GM21529 (cell line): ENCODE measurements around the gene DOCK10.

Experiments used
- ATAC-seq: cut with Tn5 transposase; IDR thresholded peaks from one replicate; pipeline ENCODE4 v1.9.1; 2021; ENCODE audit not compliant: unreplicated experiment

DOCK10 gene

GRCh38 chr2:225042800-225043167 is 516 bp upstream of the DOCK10 start:
- ATAC-seq, result no peak

DNA sequence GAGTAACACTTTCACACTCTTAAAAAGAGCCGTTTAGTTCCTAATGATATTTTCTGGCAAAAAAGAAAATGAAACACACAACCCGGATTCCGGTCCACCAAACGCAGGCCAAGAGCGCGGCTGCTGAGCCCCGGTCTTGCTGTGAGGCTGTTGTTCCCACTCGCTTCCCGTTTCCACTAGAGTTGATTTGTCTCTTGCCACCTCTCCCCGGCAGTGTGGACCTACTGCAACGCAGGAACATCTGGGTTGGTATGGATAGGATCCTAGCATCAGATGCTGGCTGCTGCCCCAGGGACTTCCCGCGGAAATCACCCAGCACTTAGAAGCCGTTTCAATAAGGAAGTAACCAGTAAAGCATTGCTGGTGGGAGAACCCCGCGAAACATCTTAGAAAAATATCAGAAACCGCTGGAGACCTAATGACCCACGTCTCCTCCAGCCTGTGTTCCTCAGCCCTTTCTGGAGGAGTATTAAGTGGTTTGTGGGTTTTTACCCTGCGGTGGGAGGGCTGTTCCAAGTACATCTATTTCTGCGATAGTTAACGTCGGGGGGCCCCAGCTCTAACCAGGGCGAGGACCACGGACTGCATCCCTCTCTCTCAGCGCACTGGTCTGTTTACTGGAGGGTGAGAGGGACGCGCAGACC is 939 bp downstream of the DOCK10 start:
- peak; percentile 63 for ATAC-seq

- peak; percentile 25 for ATAC-seq
Measured at GRCh38 chr2:225040856-225041206, 1.4 kb downstream of the DOCK10 start.

GRCh38 chr2:225040142-225040541 is 2.1 kb downstream of the DOCK10 start:
- no peak for ATAC-seq

GRCh38 chr2:225038231-225038523 is 4.1 kb downstream of the DOCK10 start:
- ATAC-seq, result no peak

DNA sequence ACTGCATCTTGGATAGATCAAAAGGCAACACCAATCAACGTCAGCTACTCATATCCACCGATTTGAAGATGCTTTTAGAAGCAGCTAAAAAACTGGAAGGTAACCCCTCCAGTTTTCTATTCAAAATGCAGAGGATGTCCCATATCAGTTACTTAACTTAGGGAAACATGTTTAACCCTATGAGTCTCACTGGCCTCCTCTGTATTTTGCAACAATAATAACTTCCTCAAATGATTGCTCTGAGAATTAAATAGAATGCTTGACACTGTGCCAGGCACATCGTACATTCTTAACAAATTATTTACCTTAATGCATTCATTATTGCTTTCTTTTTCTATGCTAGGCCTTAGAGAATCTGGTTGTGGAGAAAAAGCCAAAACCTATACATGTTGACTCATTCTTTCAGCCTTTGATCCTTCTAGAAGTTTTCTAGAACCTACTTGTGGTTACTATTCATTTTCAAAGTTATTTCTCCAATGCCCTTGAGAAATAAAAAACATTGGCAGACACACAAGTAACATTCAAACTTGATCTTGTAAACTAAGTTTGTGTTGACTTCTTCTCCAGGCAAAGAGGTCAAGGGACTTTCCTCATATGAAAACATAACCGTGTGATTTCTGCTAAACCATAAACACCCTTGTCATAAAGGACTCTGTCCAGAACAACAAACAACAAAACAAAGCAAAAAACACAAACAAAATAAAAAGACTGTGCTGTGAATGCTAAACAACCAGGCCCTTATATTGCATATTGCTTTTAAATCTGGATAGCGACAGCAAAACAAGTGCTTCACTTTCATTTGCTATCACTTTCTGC is 4.6 kb downstream of the DOCK10 start:
- ATAC-seq, result no peak

DNA sequence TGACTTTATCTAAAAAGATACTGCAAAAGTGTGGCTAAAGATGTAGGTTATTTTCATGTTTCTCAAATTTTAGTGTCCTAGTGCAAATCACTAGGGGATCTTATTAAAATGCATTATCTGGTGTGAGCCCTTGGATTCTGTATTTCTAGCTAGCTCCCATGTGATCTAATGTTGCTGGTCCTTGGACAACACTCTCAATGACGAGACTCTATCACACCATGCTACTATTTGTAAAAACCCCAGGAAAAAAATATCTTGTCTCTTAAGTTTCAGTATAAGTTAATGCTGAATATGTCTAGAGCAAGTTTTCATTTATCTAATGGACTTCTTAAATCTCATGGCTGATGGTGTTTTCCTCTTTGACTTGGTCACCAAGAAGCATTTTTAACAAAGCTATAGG is 5.8 kb downstream of the DOCK10 start:
- ATAC-seq, result no peak

GRCh38 chr2:225033440-225034318 is 8.6 kb downstream of the DOCK10 start:
- no peak for ATAC-seq

DNA sequence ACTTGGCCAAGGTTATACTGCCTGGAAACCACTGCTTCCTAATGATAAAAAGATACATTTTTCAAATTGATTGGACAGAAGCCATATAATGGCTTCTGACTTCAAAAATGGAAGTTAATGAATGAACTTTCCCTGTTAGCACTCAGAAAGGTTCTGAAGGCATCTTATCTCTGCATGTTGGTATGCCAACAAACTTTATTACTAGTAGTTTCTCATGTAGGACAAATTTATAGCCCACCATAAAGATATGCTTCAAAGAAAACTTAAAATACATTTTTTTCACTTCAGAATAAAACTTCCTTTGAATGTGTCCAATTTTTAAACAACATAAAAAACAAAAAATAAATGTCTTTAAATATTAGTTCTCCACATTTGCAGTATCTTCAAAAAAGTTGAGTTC is 10.0 kb downstream of the DOCK10 start:
- no peak for ATAC-seq

- ATAC-seq, result no peak
Measured at GRCh38 chr2:225031599-225031998, 10.7 kb downstream of the DOCK10 start.

DNA sequence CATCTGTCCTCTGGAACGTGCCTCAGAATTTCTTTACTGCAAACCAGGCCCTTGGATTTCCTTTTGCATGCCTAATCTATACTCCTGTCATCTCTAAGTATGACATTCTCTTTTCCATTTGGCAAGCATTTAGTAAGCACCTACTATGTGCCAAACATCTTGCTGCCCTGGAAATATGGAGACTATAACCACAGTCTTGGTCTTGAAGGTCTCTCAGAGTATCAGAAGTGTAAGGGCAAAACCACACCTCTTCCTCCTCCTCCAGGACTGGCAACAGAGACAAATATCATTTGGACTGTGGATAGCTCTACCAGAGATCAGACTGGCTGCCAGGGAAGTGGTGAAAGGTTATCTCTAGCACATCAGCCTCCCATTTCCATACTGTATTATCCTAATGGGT is 11.4 kb downstream of the DOCK10 start:
- no peak for ATAC-seq

- ATAC-seq, result no peak
Measured at GRCh38 chr2:225030203-225030602, 12.1 kb downstream of the DOCK10 start.

DNA sequence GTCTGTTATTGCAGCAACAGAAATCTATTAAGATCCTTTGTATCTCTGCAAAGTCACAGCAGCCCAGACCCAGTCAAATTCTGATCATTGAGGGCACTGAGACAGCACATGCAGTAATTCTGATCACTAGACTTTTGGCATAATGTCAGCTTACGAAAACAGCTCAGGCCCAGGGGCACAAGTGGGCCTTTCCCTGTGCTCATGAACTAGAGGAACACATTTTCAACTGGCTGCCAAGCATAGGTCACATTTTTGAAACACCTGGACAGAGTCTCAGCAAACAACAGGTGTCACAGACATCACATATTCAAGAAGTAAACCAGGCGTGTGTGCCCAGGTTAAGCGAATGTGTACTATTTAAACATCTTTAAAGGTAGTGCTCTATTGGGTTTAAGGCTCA is 13.7 kb downstream of the DOCK10 start:
- ATAC-seq, result no peak

DNA sequence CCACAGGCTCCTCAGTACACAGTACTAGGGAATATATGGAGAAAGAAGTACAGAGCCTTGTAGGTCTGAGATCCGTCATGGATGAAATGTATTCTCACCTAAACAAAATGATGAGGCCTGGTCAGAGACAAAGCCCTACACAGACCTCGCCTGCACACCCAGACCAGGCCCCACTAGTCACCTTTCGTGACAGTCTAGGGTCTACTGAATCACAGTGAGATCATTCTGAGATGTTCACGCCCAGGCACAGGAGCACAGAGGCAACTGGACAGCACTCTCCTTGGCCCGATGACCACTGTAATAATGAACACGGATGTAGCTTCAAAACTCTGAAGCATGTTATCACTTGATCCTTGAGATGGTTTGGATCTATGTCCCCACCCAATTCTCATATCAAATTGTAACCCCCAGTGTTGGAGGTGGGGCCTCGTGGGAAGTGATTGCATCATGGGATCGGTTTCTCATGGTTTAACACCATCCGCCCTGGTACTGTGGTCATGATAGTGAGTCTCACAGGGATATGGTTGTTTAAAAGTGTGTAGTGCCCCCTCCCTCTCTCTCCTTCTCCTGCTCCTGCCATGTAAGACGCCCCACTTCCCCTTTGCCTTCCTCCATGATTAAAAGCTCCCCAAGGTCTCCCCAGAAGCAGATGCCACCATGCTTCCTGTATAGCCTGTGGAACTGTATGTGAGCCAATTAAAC is 15.1 kb downstream of the DOCK10 start:
- no peak for ATAC-seq

GRCh38 chr2:225025917-225026571 is 16.2 kb downstream of the DOCK10 start:
- no peak for ATAC-seq

GRCh38 chr2:225022188-225022587 is 20.1 kb downstream of the DOCK10 start:
- no peak for ATAC-seq

DNA sequence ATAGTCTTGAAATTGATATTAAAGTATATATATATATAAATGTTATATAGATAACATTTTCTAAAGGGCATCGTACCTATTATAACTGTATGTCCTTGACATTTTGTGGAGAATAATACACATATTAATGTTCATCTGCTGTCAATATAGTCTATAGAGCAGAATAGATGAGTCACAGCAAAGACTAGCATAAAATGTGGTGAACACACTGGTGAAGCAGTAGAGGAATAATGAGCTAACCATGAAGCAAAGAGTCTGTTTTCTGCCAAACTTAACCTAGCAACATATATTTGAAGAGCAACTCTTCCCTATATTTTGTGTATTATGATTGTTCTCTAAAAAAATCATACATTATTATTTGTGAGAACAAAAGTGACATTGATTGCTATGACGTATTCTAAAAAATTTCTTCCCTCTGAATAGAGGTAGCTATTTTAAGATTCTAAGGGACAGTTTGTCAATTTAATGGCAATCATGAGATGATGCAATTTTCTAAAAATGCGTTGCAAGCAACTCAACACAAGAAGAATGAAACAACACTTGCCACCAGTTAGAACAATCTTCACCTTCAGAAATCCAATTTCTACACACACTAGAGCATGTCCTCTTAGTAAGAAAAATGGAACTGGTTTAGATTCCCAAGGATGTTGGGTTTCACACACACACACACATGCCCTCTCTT is 22.0 kb downstream of the DOCK10 start:
- no peak for ATAC-seq

DNA sequence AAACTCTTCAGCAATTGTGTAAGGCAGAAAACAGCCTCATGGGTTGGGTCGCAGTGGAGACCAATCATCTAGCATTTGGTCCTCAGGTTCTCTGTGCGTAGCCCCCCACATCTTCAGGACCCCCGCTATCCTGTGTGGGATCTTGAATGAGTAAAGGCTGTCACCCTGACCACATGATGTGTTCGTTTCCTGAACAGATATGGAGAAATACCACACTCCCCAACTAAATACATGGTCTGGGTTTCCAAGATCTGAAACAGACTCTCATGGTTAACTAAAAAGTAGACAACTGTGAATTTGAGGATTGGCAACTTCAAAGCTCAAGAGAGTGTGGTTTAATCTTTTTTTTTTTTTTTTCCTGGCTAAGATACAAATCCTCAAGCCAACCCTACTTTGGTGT is 23.2 kb downstream of the DOCK10 start:
- ATAC-seq, result no peak

DNA sequence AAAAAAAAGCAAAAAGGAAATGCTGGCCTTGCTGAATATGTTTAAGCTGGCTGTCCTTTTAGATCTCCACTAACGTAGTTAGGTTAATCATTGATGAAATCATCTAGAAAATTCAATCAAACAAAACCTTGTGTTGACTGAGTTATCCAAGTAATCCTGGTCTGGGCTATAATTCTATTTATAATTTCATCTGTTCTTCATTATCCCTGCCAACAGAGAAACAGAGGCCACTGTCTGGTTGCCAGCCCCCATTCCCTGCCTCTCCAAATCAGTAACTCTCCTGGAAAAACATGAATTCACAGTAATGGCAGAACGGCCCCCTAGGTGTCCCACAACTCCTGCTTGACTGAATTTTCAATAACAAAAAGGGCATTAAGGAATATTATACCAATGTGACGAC is 24.6 kb downstream of the DOCK10 start:
- no peak for ATAC-seq

- no peak for ATAC-seq
Measured at GRCh38 chr2:225017098-225017685, 25.1 kb downstream of the DOCK10 start.
